ENCODE measurements around the gene FAM50B. TPM values are rescaled to one million over a fixed set of nuclear protein-coding genes. Genes with fewer than 3 reads are reported as not detected.
"Not testable (repeated sequence)": the region's sequence is repeated elsewhere in the genome, so short reads cannot be mapped to it uniquely, and the experiment has no call there.

Gene FAM50B
- total RNA-seq, 1 experiment from 2014 or later = 1.4 TPM

DNA sequence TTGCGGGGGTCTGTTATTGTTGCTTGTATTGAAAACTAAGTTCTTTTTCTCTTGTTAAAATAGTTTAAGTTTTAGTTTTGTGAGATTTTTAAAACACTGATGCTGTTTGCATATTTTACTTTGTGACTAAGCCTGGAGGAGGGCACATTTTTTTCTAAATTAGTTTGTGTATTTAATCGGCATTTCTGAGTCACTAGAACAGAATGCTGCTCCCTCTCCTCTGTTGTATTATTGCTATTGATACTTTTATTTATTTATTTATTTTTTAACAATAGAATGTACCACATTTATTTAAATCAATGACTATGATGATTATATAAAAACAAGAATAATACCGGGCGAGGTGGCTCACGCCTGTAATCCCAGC lies 5.1 kb upstream of the FAM50B start:
- DNase-seq (ENCODE audit: extremely low read depth, low read depth) = no peak

DNA sequence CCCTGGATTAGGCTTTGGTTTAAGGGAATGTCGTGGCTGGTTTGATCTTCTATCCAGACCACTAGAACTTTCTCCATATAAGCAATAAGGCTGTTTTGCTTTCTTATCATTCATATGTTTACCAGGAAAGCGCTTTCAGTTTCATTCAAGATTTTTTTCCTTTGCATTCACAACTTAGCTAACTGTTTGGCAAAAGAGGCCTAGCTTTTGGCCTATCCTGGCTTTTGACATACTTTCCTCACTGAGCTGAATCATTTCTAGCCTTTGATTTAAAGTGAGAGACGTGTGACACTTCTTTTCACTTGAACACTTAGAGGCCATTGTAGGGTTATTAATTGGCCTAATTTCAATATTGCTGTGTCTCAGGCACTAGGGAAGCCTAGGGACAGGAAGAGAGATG lies 1.7 kb upstream of the FAM50B start:
- DNase-seq (ENCODE audit: extremely low read depth, low read depth) = no peak

DNA sequence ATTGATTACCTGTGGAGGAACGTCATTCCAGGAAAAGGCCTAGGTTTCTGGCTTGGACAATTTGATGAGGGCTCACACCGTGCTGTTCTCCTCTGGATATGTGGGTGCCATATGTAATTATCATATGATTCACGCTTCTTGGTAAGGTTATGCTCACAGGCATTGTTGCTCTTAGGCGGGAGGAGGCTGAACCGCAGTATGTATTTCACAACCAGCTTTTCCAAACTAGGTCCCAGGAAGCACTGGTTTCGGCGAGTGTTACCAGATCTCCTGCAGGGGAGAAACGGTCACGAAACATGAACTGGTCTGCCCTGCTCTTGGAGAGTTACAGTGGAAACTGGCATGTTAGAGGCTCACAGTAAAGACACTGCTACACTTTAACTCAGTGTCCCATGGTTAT lies 793 bp upstream of the FAM50B start:
- no peak for DNase-seq (ENCODE audit: extremely low read depth, low read depth)

DNA sequence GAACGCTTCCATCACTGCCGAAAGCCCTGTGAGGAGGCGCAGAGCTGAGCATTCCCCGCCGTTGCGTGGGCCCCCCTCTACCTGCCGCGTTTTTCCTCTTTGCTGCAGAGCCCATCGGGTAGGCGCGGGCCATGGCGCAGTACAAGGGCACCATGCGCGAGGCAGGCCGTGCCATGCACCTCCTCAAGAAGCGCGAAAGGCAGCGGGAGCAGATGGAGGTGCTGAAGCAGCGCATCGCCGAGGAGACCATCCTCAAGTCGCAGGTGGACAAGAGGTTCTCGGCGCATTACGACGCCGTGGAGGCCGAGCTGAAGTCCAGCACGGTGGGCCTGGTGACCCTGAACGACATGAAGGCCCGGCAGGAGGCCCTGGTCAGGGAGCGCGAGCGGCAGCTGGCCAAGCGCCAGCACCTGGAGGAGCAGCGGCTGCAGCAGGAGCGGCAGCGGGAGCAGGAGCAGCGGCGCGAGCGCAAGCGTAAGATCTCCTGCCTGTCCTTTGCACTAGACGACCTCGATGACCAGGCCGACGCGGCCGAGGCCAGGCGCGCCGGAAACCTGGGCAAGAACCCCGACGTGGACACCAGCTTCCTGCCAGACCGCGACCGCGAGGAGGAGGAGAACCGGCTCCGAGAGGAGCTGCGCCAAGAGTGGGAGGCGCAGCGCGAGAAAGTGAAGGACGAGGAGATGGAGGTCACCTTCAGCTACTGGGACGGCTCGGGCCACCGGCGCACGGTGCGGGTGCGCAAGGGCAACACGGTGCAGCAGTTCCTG lies 693 bp downstream of the FAM50B start:
- DNase-seq (ENCODE audit: extremely low read depth, low read depth) = no peak

DNA sequence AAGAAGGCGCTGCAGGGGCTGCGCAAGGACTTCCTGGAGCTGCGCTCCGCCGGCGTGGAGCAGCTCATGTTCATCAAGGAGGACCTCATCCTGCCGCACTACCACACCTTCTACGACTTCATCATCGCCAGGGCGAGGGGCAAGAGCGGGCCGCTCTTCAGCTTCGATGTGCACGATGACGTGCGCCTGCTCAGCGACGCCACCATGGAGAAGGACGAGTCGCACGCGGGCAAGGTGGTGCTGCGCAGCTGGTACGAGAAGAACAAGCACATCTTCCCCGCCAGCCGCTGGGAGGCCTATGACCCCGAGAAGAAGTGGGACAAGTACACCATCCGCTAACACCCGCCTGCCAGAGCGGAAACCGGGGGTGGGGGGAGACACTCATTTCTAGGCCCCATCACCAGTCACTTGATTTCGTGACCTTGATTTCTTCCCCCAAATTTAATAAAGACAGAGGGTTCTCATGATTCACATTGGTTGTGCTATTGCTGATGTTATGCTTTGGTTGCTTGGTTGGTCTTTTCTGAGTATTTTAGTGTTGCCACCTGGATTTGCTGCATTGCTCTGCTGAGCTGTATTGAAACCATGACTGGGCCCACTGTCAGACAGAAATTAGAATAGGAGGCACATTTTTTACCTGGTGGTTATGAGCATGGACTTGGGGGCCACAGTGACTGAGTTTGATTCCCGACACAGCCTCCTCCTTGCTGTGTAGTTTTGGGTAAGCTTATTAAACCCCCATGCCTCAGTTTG lies 1.5 kb downstream of the FAM50B start:
- DNase-seq (ENCODE audit: extremely low read depth, low read depth) = no peak

DNA sequence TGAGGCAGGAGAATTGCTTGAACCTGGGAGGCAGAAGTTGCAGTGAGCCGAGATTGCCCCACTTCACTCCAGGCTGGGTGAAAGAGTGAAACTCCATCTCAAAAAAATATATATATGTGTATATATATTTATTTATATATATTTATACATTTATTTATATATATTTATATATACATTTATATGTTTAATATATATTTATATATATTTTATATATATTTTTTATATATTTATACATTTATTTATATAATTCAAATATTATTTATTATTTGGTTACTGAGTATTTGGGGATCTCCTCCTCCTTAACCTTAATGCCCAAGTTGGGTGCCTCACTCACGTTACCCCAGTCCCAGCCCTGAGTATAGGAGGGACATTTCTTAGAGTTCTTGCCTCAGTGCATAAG lies 2.7 kb downstream of the FAM50B start:
- no peak for DNase-seq (ENCODE audit: extremely low read depth, low read depth)

DNA sequence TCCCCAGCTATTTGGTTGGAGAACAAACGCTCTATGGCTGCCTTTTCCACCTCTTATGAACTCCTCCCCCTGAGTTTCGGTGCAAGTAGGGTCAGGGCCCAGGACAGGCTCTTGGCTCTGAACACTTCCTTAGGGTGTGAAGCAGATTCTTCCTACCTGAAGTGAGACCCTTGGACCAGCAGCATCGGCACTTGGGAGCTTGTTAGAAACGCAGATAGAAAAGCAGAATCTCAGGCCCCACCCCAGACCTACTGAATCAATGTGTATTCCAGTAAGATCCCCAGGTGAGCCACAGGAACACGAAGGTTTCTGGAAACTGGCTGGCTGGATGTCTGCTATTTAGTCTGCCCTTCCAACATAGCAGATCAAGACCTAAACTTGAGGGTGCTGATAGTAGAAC lies 3.2 kb downstream of the FAM50B start:
- DNase-seq (ENCODE audit: extremely low read depth, low read depth) = no peak

DNA sequence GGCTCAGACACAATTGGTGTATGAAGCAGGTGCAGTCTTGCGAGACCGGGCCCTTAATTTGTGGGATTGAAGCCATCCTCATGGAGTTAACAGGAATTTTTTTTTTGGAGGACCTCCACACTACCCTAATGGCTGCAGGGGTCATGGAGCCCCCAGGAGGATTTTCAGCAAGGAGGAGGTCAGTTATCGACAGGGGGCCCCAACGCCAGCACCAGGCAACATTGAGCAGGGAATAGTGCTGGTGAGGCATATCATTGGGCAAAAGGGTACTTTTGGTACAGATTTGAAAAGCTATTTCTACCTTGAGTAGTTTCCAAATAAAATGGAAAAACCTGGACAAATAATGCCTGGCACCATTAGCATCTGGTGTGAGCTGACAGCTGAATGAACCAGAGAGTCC lies 6.7 kb downstream of the FAM50B start:
- DNase-seq (ENCODE audit: extremely low read depth, low read depth) = no peak

DNA sequence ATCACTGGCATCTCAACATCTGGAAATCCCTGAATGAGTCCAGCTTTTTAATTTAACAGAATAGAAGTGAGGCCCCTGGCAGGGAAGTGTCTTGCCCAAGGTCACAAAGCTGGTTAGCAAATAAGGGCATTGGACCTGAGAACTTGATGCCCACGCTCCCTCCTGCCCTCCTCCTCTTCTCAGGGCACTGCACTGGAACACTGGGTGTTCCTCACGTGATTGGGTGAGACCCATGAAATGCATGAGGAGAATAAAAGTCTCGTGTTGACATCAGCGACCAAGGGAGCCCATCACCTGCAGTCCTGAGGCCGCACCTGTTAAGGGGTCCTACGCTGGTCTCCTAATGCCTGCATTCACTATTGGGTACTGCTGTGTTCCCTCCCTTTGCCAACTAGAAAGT lies 7.4 kb downstream of the FAM50B start:
- DNase-seq (ENCODE audit: extremely low read depth, low read depth) = no peak

DNA sequence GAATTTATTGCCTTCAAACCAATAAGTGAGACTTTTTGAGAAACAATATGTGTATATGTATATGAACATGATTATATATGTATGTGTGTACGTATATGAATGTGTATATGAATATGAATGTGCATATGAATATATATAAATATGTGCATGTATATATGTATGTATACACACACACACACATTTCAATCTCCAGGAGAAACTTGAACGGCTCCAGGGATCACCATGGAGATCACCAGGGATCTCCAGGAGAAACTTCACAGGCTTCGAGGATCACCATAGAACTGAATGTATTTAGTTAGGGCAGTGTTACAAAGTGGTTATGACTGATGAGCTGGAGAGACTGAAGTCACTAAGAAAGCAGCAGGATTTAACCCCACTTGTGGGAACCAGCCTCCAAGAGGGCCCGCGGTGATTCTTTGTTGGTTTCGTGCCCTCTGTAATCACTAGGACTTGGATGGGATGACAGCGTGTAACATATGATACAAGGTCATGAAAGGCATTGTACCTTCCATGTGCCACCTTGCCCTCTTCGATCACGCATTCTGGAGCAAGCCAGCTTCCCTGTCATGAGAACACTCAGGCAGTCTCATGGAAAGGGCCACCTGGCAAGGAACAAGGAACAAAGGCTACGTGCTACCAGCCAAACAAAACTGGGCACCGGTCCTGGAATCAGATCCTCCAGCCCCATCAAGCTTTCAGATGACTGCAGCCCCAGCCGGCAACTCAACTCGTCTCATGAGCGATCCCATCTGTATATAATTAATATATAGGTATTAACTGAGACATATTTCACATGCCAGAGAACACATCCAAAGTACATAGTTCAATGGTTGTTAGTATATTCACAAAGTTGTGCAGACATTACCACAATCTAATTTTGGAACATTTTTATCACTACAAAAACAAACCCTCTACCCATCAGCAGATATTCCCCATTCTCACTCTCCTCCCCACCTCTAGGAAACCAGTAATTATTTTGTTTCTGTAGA lies 8.6 kb downstream of the FAM50B start:
- no peak for DNase-seq (ENCODE audit: extremely low read depth, low read depth)

DNA sequence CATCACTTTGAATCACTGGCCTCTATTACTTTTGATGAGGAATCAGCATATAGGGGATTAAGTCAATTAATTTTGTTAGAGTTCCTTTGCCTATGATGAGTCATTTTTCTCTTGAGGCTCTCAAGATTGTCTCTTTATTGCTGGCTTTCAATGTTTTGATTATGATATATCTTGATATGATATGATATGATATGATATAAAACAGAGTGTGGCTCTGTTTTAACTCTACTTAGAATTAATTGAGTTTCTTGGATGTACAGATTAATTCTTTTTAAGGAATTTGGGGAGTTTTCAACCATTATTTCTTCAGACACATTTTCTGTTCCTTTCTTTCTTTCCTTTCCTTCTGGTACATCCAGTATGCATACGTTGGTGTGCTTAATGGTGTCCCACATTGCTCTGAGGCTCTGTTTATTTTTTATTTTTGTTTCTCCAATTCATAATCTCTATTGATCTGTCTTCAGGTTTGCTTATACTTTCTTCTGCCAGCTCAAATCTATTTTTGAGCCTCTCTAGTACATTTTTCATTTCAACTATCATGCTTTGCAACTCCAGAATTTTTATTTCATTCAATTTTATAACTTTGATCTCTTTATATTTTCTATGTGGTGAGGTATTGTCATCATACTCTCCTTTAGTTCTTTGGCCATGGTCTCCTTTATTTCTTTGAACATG lies 10.8 kb downstream of the FAM50B start:
- DNase-seq (ENCODE audit: extremely low read depth, low read depth) = no peak

DNA sequence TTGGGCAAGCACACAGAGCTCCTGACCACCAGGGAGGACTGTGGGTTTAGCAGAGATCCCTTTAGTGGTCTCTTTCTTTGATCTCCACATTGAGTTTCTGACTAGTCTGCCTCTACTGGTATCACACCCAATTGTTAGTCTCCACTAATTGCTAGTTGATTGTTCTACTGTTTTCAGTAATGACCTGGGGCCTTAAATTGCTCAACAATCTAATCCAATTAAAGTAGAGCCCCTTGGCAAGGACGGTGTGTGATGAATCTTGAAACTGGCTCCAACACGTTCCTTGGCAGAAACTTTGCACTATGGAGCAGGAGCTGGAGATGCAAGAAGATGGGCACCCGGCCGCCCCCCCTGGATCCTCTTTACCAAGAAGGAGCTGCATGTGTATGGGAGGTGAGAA lies 12.3 kb downstream of the FAM50B start:
- no peak for DNase-seq (ENCODE audit: extremely low read depth, low read depth)

DNA sequence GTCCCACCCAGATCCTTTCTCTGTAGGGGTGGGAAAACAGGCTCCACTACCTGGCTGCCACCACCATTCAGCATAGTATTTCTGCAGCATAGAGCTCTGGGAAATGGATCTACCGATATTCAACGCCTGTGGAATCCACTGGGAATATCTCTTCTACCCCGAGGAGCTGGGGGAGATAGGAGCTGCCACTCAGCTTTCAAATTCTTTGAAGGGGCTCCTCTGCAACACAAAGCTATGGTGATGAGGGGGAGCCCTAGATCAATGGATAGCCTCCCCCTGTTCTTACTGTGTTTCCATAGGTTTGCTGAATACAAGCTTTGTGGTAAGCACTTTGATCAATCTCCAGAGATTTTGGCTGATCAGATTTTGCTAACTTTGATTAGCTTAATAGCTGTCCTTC lies 12.9 kb downstream of the FAM50B start:
- no peak for DNase-seq (ENCODE audit: extremely low read depth, low read depth)

DNA sequence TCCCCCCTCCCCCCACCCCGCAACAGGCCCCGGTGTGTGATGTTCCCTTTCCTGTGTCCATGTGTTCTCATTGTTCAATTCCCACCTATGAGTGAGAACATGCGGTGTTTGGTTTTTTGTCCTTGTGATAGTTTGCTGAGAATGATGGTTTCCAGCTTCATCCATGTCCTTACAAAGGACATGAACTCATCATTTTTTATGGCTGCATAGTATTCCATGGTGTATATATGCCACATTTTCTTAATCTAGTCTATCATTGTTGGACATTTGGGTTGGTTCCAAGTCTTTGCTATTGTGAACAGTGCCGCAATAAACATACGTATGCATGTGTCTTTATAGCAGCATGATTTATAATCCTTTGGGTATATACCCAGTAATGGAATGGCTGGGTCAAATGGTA lies 14.1 kb downstream of the FAM50B start:
- not testable (repeated sequence) for DNase-seq (ENCODE audit: extremely low read depth, low read depth)

DNA sequence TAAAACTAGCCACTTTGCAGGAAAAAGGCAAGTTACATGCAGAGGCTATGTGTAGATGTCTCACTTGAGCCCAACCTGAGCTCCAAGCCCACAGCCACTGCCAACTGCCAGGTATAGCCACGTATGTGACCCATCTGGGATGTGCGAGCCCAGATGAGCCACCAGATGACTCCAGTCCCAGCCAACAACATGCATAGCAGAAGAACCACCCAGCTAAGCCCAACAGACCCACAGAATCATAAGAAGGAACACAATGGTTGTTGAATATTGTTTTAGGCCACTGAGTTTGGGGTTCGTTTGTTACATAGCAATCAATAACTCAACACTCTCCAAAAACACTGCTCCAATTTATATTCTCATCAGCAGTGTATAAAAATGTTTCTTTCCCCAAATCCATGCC lies 16.3 kb downstream of the FAM50B start:
- DNase-seq (ENCODE audit: extremely low read depth, low read depth) = no peak

DNA sequence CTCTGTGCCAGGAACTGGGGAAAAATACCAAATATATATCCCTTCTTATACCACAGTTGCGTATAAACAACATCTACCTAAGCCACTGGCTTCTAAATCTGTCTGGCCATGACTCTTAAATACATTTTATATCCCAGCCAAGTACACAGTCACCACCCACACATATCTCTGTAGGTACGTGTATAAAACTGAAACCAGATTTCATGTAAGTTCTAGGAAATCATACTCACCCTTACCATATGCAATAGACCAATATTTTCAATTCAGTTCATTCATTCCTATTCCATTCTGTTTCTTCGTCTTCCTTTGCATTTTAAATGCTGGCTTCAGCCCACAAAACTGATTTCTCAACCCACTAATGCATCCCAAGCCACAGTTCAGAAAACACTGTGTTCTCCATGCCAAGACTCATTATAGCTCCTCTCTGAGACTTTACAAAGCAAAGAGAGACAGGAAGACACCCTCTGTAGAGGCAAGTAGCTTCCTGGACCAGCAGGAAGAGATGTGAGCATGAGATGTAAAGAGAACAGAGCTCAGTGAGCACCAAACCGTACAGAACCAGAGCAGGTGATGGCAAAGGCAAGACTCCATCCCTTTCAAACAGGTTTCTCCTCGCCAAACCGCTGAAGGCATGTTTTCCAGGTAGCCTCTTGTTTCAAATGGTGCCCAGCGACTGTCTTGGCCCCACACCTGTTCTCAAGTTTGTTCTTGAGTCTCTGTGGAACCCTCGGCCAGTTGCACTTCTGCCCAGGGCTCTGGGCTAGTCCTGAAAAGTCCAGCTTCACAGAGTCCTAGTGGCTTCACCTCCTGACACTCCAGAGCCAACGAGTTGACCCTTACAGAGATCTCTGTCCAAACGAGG lies 18.7 kb downstream of the FAM50B start:
- no peak for DNase-seq (ENCODE audit: extremely low read depth, low read depth)

DNA sequence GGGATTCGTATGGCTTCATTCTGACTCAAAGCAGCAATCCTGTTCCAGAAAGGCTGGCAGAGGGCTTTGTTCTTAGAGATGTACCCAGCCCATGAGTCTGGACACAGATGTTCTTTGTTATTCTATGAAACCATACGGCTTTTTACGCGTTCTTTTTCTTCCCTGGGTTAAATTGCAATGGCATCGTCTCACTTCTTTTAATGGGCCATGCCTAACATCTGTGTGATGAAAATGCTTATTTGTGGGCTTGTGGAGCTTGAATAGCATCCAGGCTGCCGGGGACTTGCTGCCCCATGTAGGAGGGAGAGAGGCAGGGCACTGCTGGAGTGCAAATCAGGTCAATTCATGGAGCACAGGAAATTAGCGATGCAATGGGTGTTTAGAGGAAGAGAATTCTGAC lies 19.4 kb downstream of the FAM50B start:
- DNase-seq (ENCODE audit: extremely low read depth, low read depth) = no peak

DNA sequence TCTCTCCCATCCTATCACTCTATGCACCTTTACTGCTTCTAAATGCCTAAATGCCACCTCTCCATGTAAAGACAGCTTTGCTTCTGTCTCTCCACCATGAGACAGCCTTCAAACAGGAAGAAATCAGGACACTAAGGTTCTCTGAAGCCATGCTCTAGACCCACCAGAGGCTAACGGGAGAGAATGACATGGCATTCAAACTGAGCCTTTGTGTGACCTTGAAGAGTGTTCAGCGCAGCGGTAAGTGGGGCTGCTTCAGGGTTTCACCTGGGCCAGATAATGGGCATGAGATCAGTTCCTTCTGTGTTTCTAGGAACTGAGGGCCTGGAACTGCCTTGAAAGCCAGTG lies 20.1 kb downstream of the FAM50B start:
- DNase-seq (ENCODE audit: extremely low read depth, low read depth) = no peak

DNA sequence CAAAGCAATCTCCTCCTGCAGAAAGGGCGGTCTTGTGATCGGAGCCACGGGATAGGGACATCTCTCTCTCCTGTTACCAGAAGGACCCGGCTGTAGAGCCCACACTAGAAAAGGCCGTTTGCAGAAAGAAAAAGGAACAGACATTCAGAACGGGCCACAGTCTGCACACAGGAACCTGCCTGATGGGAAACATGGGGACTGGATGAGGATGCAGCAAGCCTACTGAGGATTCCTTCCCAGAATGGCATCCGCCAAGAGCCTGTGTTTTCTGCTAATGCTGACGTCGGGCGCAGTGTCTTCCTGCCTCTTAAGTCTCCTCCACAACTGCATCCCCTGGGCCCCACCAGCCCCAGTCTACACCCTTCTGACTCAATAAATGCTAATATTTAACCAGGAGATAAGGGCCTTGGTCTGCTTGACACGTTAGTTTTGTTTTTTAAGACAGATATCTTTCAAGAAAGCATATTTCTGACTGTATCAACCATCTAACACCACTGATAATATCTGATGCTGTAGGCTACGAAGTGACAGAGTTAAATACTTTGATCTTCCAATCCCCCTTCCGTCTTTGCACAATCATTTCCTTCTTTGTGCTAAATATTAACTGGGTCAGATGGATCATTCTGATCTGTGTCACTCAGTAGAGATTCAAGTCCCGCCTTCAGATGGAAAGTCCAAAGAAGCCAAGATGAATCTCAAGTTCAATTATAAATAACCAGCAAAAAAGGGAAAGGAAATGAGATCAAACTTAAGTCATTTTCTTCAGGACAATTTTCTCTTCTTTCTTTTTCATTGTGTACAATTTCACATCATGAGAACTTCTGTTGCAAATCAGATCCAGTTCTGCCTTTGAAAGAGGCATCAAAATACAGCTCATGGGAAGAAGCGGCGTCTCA lies 20.7 kb downstream of the FAM50B start:
- no peak for DNase-seq (ENCODE audit: extremely low read depth, low read depth)

Data from NCI-H460 (cell line).